Activated B cell treated with CpG ODN at 0.5 μM for 24 hours (primary cell): ENCODE measurements around the gene ENDOU. TPM values are rescaled to one million over a fixed set of nuclear protein-coding genes. Genes with fewer than 3 reads are reported as not detected.

ENCODE experiments used
- ATAC-seq: fragments of 200-7000 bp; cut with Tn5 transposase; one replicate; pipeline ENCODE4 v1.10.0; 2021; ENCODE audit warnings: low read depth, mild to moderate bottlenecking, moderate library complexity
- CTCF ChIA-PET: fragments of 350-600 bp; sonication (Branson Sonifier 250); formaldehyde crosslinking; loops from one replicate; lab custom pipeline; 2021; ENCODE audit warnings: antibody characterized with exemption; lab: Charles Lee
- POLR2A ChIA-PET: fragments of 350-600 bp; sonication (Branson Sonifier 250); formaldehyde crosslinking; loops from one replicate; lab custom pipeline; 2021; ENCODE audit warnings: antibody characterized with exemption; lab: Charles Lee
- DNase-seq: peaks from one replicate; pipeline ENCODE4 v3.0.0; 2022
- H3K27ac Mint-ChIP-seq: one replicate; pipeline ENCODE4 v1.8.0; 2020; ENCODE audit warnings: mixed read lengths
- H3K27me3 Mint-ChIP-seq: one replicate; pipeline ENCODE4 v1.8.0; 2021; ENCODE audit warnings: mixed read lengths
- H3K36me3 Mint-ChIP-seq: one replicate; pipeline ENCODE4 v1.8.0; 2021; ENCODE audit warnings: low read depth, mixed read lengths
- H3K4me1 Mint-ChIP-seq: one replicate; pipeline ENCODE4 v1.8.0; 2021; ENCODE audit warnings: mixed read lengths
- H3K4me3 Mint-ChIP-seq: one replicate; pipeline ENCODE4 v1.8.0; 2020; ENCODE audit warnings: mild to moderate bottlenecking, mixed read lengths
- H3K9me3 Mint-ChIP-seq: one replicate; pipeline ENCODE4 v1.8.0; 2020; ENCODE audit warnings: mixed read lengths
- intact Hi-C: fragments of 100-400 bp; cut with micrococcal nuclease; formaldehyde crosslinking; loops from one replicate; pipeline ENCODE4 v1.15.1; 2024
- total RNA-seq: library from RNA; stranded (reverse); gene quantifications from 2 replicates; pipeline ENCODE4 v1.2.3, GENCODE V29; 2022
- TF ChIP-seq, protein P1 (sequence below): fragments of 200-600 bp; IDR thresholded peaks from one replicate; pipeline ENCODE4 v1.8.0; 2022; ENCODE audit warnings: antibody characterized with exemption, mild to moderate bottlenecking

ENDOU gene
- total RNA-seq, 1 donor from 2014 or later = 0.24 TPM

DNA sequence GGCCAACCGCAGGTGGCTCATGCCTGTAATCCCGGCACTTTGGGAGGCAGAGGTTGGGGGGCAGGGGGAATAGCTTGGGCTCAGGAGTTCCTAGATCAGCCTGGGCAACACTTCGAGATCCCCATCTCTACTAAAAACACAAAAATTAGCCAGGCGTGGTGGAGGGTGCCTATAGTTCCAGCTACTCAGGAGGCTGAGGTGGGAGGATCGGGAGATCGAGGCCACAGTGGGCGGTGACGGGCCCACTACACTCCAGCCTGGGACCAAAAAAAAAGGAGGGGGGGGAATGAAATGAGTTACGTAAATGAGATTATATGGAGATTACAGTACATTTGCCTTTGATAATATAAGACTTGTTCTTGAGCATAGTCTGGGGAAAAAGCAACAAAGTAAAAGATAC is 20.6 kb downstream of the ENDOU start:
- POLR2A ChIA-PET = interaction anchor here (0.6 to 3.4 kb wide), 5 partner anchors 36 to 1580 kb away, joined by 3 to 30 read pairs (median 7); partner anchors contain the start of gene RAPGEF3
- ATAC-seq (no peak), DNase-seq (no peak)
- Mint-ChIP-seq H3K9me3 (no peaks in the 10 kb centered on the region), H3K27me3 (no peaks in the 10 kb centered on the region), H3K4me1 (peaks cover 67% of the 10 kb centered on the region), H3K36me3 (peaks cover 34% of the 10 kb centered on the region), H3K4me3 (peak overlapping the region; percentile 97), H3K27ac (peak overlapping the region; percentile 98)
- CTCF ChIA-PET = interaction anchor here (1.6 to 1.7 kb wide), 3 partner anchors 36 to 131 kb away, joined by 4 to 6 read pairs (median 5); partner anchors contain the start of gene SLC48A1
- intact Hi-C loops = loop anchor here (5.0 to 10.0 kb wide), 8 partner anchors 397 to 1977 kb away; partner anchors contain the start of genes AMIGO2, ARID2, PCED1B and SCAF11
- TF ChIP-seq, protein P1, sequence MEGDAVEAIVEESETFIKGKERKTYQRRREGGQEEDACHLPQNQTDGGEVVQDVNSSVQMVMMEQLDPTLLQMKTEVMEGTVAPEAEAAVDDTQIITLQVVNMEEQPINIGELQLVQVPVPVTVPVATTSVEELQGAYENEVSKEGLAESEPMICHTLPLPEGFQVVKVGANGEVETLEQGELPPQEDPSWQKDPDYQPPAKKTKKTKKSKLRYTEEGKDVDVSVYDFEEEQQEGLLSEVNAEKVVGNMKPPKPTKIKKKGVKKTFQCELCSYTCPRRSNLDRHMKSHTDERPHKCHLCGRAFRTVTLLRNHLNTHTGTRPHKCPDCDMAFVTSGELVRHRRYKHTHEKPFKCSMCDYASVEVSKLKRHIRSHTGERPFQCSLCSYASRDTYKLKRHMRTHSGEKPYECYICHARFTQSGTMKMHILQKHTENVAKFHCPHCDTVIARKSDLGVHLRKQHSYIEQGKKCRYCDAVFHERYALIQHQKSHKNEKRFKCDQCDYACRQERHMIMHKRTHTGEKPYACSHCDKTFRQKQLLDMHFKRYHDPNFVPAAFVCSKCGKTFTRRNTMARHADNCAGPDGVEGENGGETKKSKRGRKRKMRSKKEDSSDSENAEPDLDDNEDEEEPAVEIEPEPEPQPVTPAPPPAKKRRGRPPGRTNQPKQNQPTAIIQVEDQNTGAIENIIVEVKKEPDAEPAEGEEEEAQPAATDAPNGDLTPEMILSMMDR = no peak

DNA sequence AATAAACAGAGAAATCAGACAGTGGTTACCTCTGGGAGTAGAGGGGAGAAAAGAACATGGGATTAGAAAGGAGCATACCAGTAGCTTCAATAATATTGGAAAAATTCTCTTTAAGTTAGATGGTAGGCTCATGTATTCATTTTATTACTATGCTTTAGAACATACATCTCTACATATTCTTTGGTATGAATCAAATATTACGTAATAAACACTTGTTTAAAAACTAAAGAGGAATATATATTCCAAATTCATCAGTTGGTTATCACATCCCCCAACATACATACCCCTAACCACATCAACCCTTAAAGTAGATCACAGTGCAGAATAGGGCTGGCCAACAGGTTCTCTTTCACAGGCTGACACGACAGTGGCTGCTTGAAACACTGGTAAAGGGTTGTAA is 25.0 kb downstream of the ENDOU start:
- no peak overlapping the region for H3K4me3 Mint-ChIP-seq
- H3K9me3 Mint-ChIP-seq = no peaks in the 10 kb centered on the region
- no peak for ATAC-seq
- no peaks in the 10 kb centered on the region for H3K27me3 Mint-ChIP-seq
- CTCF ChIA-PET = no interaction called here
- no peak overlapping the region for H3K27ac Mint-ChIP-seq
- TF ChIP-seq, protein P1 = no peak
- intact Hi-C loops = loop anchor here (10.0 kb wide), 2 partner anchors 1525 to 1705 kb away; partner anchors contain the start of gene SCAF11
- H3K4me1 Mint-ChIP-seq = peaks cover 57% of the 10 kb centered on the region
- H3K36me3 Mint-ChIP-seq = peaks cover 51% of the 10 kb centered on the region
- POLR2A ChIA-PET = no interaction called here
- no peak for DNase-seq

DNA sequence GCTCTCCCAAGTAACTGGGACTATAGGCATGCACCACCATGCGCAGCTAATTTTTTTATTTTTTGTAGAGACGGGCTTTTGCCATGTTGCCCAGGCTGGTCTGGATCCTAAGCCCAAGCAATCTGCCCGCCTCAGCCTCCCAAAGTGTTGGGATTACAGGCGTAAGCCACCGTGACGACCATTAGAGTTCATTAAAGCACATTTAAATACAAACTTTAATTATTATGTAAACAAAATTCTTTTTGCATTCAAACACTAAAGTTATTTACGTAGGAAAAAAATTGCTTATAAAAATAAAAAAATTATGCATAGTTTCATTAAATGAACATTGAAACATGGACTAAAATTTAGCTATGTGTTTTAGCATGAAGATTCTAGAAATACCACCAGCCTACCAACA is 26.7 kb downstream of the ENDOU start:
- ChIA-PET CTCF (interaction anchor here (0.6 to 1.6 kb wide), 8 partner anchors 16 to 666 kb away, joined by 3 to 4 read pairs (median 3); no protein-coding TSS in a partner anchor), POLR2A (interaction anchor here (0.8 kb wide), 1 partner anchor 114 kb away, joined by 3 read pairs; no protein-coding TSS in a partner anchor)
- TF ChIP-seq, protein P1 = no peak
- H3K27ac Mint-ChIP-seq = no peak overlapping the region
- H3K36me3 Mint-ChIP-seq = peaks cover 65% of the 10 kb centered on the region
- peaks cover 50% of the 10 kb centered on the region for H3K4me1 Mint-ChIP-seq
- no peaks in the 10 kb centered on the region for H3K9me3 Mint-ChIP-seq
- H3K27me3 Mint-ChIP-seq = no peaks in the 10 kb centered on the region
- intact Hi-C loops = no loop called here
- ATAC-seq = no peak
- no peak overlapping the region for H3K4me3 Mint-ChIP-seq
- DNase-seq = no peak

DNA sequence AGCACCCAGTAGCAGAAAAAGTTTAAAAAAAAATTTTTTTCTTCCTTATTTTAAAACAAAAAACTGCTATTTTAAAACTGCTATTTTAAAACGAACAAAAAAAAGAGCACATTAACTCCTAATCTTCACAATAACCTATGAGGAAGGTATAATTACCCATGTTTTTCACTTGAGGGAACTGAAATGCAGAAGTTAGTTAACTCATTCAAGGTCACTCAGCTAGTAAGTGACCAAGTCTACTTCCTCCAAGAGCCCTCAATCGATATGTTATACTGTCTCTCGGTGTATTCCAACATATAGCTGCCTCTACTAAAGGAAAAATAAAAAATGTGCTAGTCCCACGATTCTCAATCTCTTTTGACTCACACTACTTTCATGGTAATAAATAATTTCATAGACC is 27.2 kb downstream of the ENDOU start:
- ATAC-seq = peak; percentile 68
- intact Hi-C loops = no loop called here
- no peaks in the 10 kb centered on the region for H3K9me3 Mint-ChIP-seq
- peak overlapping the region; percentile 41 for H3K27ac Mint-ChIP-seq
- POLR2A ChIA-PET = interaction anchor here (0.8 kb wide), 1 partner anchor 115 kb away, joined by 3 read pairs; no protein-coding TSS in a partner anchor
- no peaks in the 10 kb centered on the region for H3K27me3 Mint-ChIP-seq
- TF ChIP-seq, protein P1 = no peak
- CTCF ChIA-PET = interaction anchor here (1.0 to 1.6 kb wide), 5 partner anchors 17 to 665 kb away, joined by 3 to 4 read pairs (median 3); no protein-coding TSS in a partner anchor
- H3K36me3 Mint-ChIP-seq = peaks cover 71% of the 10 kb centered on the region
- peak overlapping the region; percentile 32 for H3K4me3 Mint-ChIP-seq
- H3K4me1 Mint-ChIP-seq = peaks cover 44% of the 10 kb centered on the region
- DNase-seq = no peak

DNA sequence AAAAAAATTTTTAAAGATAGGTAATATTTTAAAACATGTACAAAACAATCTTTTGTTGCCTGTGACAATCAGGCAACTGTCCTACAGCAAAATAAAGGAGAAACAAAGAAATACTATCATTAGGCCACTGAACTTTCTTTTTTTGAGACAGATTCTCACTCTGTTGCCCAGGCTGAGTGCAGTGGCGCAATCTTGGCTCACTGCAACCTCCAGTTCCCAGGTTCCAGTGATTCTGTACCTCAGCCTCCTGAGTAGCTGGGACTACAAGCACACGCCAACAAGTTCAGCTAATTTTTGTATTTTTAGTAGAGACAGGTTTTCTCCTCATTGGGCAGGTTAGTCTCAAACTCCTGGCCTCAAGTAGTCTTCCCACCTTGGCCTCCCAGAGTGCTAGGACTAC is 36.1 kb downstream of the ENDOU start:
- TF ChIP-seq, protein P1 = no peak
- Mint-ChIP-seq H3K27ac (no peak overlapping the region), H3K9me3 (no peaks in the 10 kb centered on the region), H3K36me3 (peaks cover 65% of the 10 kb centered on the region), H3K4me3 (no peak overlapping the region), H3K27me3 (no peaks in the 10 kb centered on the region), H3K4me1 (peaks cover 4% of the 10 kb centered on the region)
- intact Hi-C loops = loop anchor here (5.0 to 10.0 kb wide), 2 partner anchors 292 to 1014 kb away; no protein-coding TSS in a partner anchor
- ChIA-PET POLR2A (no interaction called here), CTCF (no interaction called here)
- DNase-seq = no peak
- no peak for ATAC-seq
